ENCODE results near the gene IZUMO1R. TPM values are rescaled to one million over a fixed set of nuclear protein-coding genes. Genes with fewer than 3 reads are reported as not detected.

IZUMO1R gene
- polyA plus RNA-seq, 1 of the 3 experiments (the other 2 are of a cell fraction): 0.43 TPM

DNA sequence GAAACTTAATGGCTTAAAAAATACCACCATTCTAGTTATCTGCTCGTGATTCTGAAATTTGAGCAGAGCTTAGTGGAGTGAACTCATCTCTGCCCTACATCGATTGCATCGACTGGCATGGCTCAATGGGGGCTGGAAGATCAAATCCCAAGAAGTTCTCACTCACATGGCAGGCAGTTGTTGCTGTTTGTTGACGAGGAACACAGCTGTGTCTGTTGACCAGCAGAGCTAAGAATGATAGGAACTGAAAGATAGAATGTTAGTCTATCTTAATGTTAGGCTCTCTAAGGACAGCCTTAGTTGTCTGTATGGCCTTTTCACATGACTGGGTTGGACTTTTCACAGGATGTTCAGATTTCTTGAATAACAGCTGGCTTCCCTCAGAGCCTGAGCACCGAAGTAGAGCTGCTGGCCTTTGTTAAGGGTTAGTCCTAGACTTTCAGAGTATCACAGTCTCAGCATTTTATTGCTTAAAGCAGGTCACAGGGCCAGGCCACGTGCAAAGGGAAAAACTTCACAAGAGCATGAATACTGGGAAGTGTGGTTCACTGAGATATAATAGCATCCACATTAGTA lies 31.6 kb upstream of the IZUMO1R start:
- 19% methylated on average over 6 of the region's 6 CpGs for WGBS (ENCODE audit: low lambda C conversion rate)
- Histone ChIP-seq H3K36me3 (replicated peaks in 1 of 2; ENCODE audit: control insufficient read depth in 1 of 2, insufficient read depth in 2 of 2, low read length in 1 of 2) (no peaks in the 10 kb centered on the region), H3K27ac (ENCODE audit: low read depth in 2 of 2, low read length in 1 of 2) (no peak overlapping the region), H3K9me2 (no peaks in the 10 kb centered on the region), H3K4me3 (ENCODE audit: low read depth in 2 of 2, low read length in 1 of 2) (no peak overlapping the region), H3F3A (replicated peaks; ENCODE audit: insufficient read depth) (no peaks in the 10 kb centered on the region), H3K4me2 (no peak overlapping the region), H3K27me3 (ENCODE audit: insufficient read depth) (no peaks in the 10 kb centered on the region), H2AFZ (ENCODE audit: low read depth) (no peak overlapping the region), H3K9ac (no peak overlapping the region), H3K79me2 (ENCODE audit: insufficient read depth) (no peaks in the 10 kb centered on the region), H3K9me3 (no peaks in the 10 kb centered on the region), H3K4me1 (ENCODE audit: control insufficient read depth in 1 of 2, insufficient read depth in 2 of 2, low read depth in 1 of 2, low read length in 1 of 2) (no peaks in the 10 kb centered on the region), H4K20me1 (ENCODE audit: insufficient read depth) (no peaks in the 10 kb centered on the region)
- POLR2A ChIA-PET: no interaction called here
- TF ChIP-seq, protein P1, sequence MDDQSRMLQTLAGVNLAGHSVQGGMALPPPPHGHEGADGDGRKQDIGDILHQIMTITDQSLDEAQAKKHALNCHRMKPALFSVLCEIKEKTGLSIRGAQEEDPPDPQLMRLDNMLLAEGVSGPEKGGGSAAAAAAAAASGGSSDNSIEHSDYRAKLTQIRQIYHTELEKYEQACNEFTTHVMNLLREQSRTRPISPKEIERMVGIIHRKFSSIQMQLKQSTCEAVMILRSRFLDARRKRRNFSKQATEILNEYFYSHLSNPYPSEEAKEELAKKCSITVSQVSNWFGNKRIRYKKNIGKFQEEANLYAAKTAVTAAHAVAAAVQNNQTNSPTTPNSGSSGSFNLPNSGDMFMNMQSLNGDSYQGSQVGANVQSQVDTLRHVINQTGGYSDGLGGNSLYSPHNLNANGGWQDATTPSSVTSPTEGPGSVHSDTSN (IDR thresholded peaks at IDR 0.05): no peak
- TF ChIP-seq, protein P2, sequence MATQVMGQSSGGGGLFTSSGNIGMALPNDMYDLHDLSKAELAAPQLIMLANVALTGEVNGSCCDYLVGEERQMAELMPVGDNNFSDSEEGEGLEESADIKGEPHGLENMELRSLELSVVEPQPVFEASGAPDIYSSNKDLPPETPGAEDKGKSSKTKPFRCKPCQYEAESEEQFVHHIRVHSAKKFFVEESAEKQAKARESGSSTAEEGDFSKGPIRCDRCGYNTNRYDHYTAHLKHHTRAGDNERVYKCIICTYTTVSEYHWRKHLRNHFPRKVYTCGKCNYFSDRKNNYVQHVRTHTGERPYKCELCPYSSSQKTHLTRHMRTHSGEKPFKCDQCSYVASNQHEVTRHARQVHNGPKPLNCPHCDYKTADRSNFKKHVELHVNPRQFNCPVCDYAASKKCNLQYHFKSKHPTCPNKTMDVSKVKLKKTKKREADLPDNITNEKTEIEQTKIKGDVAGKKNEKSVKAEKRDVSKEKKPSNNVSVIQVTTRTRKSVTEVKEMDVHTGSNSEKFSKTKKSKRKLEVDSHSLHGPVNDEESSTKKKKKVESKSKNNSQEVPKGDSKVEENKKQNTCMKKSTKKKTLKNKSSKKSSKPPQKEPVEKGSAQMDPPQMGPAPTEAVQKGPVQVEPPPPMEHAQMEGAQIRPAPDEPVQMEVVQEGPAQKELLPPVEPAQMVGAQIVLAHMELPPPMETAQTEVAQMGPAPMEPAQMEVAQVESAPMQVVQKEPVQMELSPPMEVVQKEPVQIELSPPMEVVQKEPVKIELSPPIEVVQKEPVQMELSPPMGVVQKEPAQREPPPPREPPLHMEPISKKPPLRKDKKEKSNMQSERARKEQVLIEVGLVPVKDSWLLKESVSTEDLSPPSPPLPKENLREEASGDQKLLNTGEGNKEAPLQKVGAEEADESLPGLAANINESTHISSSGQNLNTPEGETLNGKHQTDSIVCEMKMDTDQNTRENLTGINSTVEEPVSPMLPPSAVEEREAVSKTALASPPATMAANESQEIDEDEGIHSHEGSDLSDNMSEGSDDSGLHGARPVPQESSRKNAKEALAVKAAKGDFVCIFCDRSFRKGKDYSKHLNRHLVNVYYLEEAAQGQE (IDR thresholded peaks at IDR 0.05; ENCODE audit: low read depth, low read length): no peak
- TF ChIP-seq CHD2 (IDR thresholded peaks at IDR 0.05; ENCODE audit: low read length, partially characterized antibody) (no peak), FOXM1 (IDR thresholded peaks at IDR 0.05; ENCODE audit: low read depth) (no peak), MEF2A (IDR thresholded peaks at IDR 0.05; ENCODE audit: borderline replicate concordance, low read depth) (no peak), YY1 (IDR thresholded peaks at IDR 0.05; ENCODE audit: low read depth) (no peak)
- TF ChIP-seq, protein P3, sequence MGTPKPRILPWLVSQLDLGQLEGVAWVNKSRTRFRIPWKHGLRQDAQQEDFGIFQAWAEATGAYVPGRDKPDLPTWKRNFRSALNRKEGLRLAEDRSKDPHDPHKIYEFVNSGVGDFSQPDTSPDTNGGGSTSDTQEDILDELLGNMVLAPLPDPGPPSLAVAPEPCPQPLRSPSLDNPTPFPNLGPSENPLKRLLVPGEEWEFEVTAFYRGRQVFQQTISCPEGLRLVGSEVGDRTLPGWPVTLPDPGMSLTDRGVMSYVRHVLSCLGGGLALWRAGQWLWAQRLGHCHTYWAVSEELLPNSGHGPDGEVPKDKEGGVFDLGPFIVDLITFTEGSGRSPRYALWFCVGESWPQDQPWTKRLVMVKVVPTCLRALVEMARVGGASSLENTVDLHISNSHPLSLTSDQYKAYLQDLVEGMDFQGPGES (IDR thresholded peaks at IDR 0.05; ENCODE audit: low read depth, low read length): no peak
- TF ChIP-seq, protein P4, sequence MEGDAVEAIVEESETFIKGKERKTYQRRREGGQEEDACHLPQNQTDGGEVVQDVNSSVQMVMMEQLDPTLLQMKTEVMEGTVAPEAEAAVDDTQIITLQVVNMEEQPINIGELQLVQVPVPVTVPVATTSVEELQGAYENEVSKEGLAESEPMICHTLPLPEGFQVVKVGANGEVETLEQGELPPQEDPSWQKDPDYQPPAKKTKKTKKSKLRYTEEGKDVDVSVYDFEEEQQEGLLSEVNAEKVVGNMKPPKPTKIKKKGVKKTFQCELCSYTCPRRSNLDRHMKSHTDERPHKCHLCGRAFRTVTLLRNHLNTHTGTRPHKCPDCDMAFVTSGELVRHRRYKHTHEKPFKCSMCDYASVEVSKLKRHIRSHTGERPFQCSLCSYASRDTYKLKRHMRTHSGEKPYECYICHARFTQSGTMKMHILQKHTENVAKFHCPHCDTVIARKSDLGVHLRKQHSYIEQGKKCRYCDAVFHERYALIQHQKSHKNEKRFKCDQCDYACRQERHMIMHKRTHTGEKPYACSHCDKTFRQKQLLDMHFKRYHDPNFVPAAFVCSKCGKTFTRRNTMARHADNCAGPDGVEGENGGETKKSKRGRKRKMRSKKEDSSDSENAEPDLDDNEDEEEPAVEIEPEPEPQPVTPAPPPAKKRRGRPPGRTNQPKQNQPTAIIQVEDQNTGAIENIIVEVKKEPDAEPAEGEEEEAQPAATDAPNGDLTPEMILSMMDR (IDR thresholded peaks at IDR 0.05): no peak
- TF ChIP-seq, protein P5, sequence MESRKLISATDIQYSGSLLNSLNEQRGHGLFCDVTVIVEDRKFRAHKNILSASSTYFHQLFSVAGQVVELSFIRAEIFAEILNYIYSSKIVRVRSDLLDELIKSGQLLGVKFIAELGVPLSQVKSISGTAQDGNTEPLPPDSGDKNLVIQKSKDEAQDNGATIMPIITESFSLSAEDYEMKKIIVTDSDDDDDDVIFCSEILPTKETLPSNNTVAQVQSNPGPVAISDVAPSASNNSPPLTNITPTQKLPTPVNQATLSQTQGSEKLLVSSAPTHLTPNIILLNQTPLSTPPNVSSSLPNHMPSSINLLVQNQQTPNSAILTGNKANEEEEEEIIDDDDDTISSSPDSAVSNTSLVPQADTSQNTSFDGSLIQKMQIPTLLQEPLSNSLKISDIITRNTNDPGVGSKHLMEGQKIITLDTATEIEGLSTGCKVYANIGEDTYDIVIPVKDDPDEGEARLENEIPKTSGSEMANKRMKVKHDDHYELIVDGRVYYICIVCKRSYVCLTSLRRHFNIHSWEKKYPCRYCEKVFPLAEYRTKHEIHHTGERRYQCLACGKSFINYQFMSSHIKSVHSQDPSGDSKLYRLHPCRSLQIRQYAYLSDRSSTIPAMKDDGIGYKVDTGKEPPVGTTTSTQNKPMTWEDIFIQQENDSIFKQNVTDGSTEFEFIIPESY (IDR thresholded peaks at IDR 0.05; ENCODE audit: borderline replicate concordance, low read depth): no peak
- CTCF ChIA-PET: no interaction called here
- DNase-seq: no peak
